ENCODE data around the gene STN1.
A peak's percentile ranks its signal among the peaks of the same experiment; 100 is the strongest.

STN1 gene

GRCh38 chr10:103840740-103841070 lies 77.3 kb downstream of the STN1 start:
- DNase-seq: no peak

- DNase-seq: no peak
These were observed 77.9 kb downstream of the STN1 start for GRCh38 chr10:103839872-103840739.

- no peak for DNase-seq
These were observed 78.5 kb downstream of the STN1 start for GRCh38 chr10:103839519-103839871.

- no peak for DNase-seq
These were observed 79.0 kb downstream of the STN1 start for GRCh38 chr10:103838862-103839518.

GRCh38 chr10:103838070-103838395 lies 80.0 kb downstream of the STN1 start:
- DNase-seq: no peak

GRCh38 chr10:103837370-103838069 lies 80.5 kb downstream of the STN1 start:
- DNase-seq: no peak

- DNase-seq: peak in 1 of 2 experiments; percentile 18
These were observed 81.1 kb downstream of the STN1 start for GRCh38 chr10:103836861-103837260.

GRCh38 chr10:103836273-103836672 lies 81.7 kb downstream of the STN1 start:
- DNase-seq: no peak

GRCh38 chr10:103835096-103836050 lies 82.6 kb downstream of the STN1 start:
- no peak for DNase-seq

- DNase-seq: no peak
These were observed 83.4 kb downstream of the STN1 start for GRCh38 chr10:103834436-103835095.

- DNase-seq: peak in 1 of 2 experiments; percentile 60
These were observed 84.1 kb downstream of the STN1 start for GRCh38 chr10:103833731-103834365.

GRCh38 chr10:103832806-103833205 lies 85.2 kb downstream of the STN1 start:
- DNase-seq: no peak

Measured in NCI-H526 (cell line).